PC-3 (cell line): ENCODE data around the gene RAET1L. TPM values are rescaled to one million over a fixed set of nuclear protein-coding genes. Genes with fewer than 3 reads are reported as not detected.

Experiments used
- ATAC-seq: fragments of 200-7000 bp; cut with Tn5 transposase; 2 replicates; pipeline ENCODE4 v1.9.1; 2020; ENCODE audit warnings: mild to moderate bottlenecking, moderate library complexity
- BruUV-seq: library from RNA; stranded (reverse); fragments of 400-500 nt; replicated peaks from 2 replicates; lab custom pipeline; 2021; lab: Mats Ljungman, UMichigan
- CTCF ChIA-PET: fragments of 300-600 bp; sonication (Branson Sonifier 250); formaldehyde crosslinking; loops from one replicate; lab custom pipeline; 2022; ENCODE audit warnings: antibody characterized with exemption; lab: Charles Lee
- POLR2A ChIA-PET: fragments of 300-600 bp; sonication (Branson Sonifier 250); formaldehyde crosslinking; loops from one replicate; lab custom pipeline; 2022; ENCODE audit warnings: antibody characterized with exemption; ENCODE audit not compliant: unreplicated experiment; lab: Charles Lee
- DNase-seq: peaks from one replicate; pipeline ENCODE4 v3.0.0-alpha.2; 2015
- H2AFZ ChIP-seq: fragments of 300-600 bp; sonication (generic); 2 replicates; pipeline ENCODE4 v1.6.0; 2016; ENCODE audit warnings: antibody characterized with exemption, low read length
- H3F3A ChIP-seq: fragments of 300-600 bp; sonication (generic); one replicate; pipeline ENCODE4 v1.6.0; 2017; ENCODE audit warnings: antibody characterized with exemption, low read length, control low read depth, mild to moderate bottlenecking; ENCODE audit not compliant: unreplicated experiment
- H3K27ac ChIP-seq: fragments of 300-600 bp; sonication (generic); 2 replicates; pipeline ENCODE4 v1.5.1; 2016; ENCODE audit warnings: mild to moderate bottlenecking, low read length
- H3K27me3 ChIP-seq: fragments of 300-600 bp; sonication (generic); 2 replicates; pipeline ENCODE4 v1.6.1; 2016; ENCODE audit warnings: low read length, mixed read lengths
- H3K36me3 ChIP-seq: fragments of 300-600 bp; sonication (generic); 2 replicates; pipeline ENCODE4 v1.6.1; 2016; ENCODE audit warnings: low read depth, mixed run types, low read length, mixed read lengths
- H3K4me1 ChIP-seq: fragments of 300-600 bp; sonication (generic); 2 replicates; pipeline ENCODE4 v1.5.1; 2016; ENCODE audit warnings: low read length; ENCODE audit not compliant: insufficient read depth
- H3K4me2 ChIP-seq: fragments of 300-600 bp; sonication (generic); 2 replicates; pipeline ENCODE4 v1.6.0; 2016; ENCODE audit warnings: low read length
- H3K4me3 ChIP-seq: fragments of 300-600 bp; sonication (generic); 2 replicates; pipeline ENCODE4 v1.5.1; 2016; ENCODE audit warnings: mild to moderate bottlenecking, low read length, mixed read lengths
- H3K79me2 ChIP-seq: fragments of 300-600 bp; sonication (generic); 2 replicates; pipeline ENCODE4 v1.6.1; 2017; ENCODE audit warnings: low read length, mixed read lengths
- H3K9ac ChIP-seq: fragments of 300-600 bp; sonication (generic); 2 replicates; pipeline ENCODE4 v1.6.0; 2016; ENCODE audit warnings: mild to moderate bottlenecking, low read length
- H3K9me2 ChIP-seq: fragments of 300-600 bp; sonication (generic); replicated peaks from 2 replicates; pipeline ENCODE4 v1.6.1; 2016; ENCODE audit warnings: mixed run types, low read length, mixed read lengths
- H3K9me3 ChIP-seq: fragments of 300-600 bp; sonication (generic); 2 replicates; pipeline ENCODE4 v1.6.1; 2016; ENCODE audit warnings: low read length, mixed read lengths
- H4K20me1 ChIP-seq: fragments of 300-600 bp; sonication (generic); 2 replicates; pipeline ENCODE4 v1.6.1; 2016; ENCODE audit warnings: low read length, mixed read lengths
- EZH2 ChIP-seq: fragments of 300-600 bp; sonication (generic); IDR thresholded peaks from one replicate; pipeline ENCODE4 v1.6.1; 2017; ENCODE audit warnings: antibody characterized with exemption, mild to moderate bottlenecking, low read length; ENCODE audit not compliant: unreplicated experiment
- EZH2phosphoT487 ChIP-seq: fragments of 300-600 bp; sonication (generic); IDR thresholded peaks from 2 replicates; pipeline ENCODE4 v1.6.1; 2018; ENCODE audit warnings: mild to moderate bottlenecking, antibody characterized with exemption, low read length, borderline replicate concordance
- intact Hi-C: fragments of 100-400 bp; cut with micrococcal nuclease; formaldehyde crosslinking; loops from 2 replicates; pipeline ENCODE4 v1.9.0; 2023
- total RNA-seq: library from RNA; depleted of rRNA; stranded (reverse); fragments of >200 nt; gene quantifications from 2 replicates; pipeline ENCODE4 v1.2.3, GENCODE V29; 2014
- TF ChIP-seq, protein P1 (sequence below): fragments of 300-600 bp; sonication (generic); conservative IDR thresholded peaks from 2 replicates; pipeline ENCODE4 v1.5.1; 2017; ENCODE audit warnings: antibody characterized with exemption, low read depth, mild to moderate bottlenecking, low read length

Gene RAET1L
- total RNA-seq, 1 experiment from 2014 or later: 3.6 TPM

DNA sequence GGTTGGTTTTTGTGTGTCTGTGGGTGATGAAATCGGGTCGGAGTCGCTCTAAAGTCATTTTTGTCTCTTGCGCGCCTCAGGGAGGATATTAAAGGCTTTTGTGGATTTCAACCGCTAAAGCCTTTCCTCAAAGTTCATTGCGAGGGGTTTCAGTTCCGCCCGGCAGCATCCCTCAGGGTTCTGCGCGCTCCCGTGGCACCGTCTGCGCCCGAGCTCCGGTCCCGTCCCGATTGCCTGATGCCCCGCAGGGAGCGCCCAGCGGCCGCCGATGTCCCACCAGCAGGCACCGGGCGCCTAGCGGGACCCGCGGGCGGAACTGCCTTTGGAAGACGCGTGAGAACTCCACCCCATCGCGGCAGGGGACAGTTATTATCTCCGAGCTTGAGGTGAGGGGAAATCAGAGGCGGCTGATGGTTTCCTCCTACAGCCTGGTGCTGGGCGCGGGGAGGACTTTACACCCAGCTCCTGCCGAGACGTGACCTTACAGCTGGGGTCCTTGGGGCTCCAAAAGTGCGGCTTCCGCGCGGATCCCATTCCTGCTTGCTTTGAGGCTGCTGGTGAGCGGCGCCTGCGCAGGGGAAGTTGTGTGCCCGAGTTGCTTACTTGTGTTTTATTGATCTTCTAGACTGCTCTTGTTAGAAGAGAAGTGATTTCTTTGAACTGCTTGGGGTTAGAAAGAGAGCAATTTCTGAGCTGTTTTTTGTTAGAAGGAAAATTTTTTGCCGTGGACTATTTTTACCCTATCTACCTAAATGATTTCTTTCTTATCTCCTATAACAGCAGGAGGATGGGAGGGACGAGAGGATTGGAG, 34.5 kb downstream of the RAET1L start:
- no peaks in the 10 kb centered on the region for H3F3A ChIP-seq
- intact Hi-C loops: no loop called here
- peak overlapping the region; percentile 48; the same call in 1 of the 2 replicates for H2AFZ ChIP-seq
- H3K4me2 ChIP-seq: peak overlapping the region; percentile 73
- H3K9me3 ChIP-seq: no peaks in the 10 kb centered on the region
- ATAC-seq: peak; percentile 20; the same call in 1 of the 2 replicates
- CTCF ChIA-PET: no interaction called here
- no peaks in the 10 kb centered on the region for H4K20me1 ChIP-seq
- H3K4me1 ChIP-seq: no peaks in the 10 kb centered on the region
- BruUV-seq: no TSS peak
- H3K9ac ChIP-seq: no peak overlapping the region
- TF ChIP-seq EZH2phosphoT487 (peak; percentile 43; the same call in 1 of the 2 replicates), EZH2 (peak; percentile 79)
- TF ChIP-seq, protein P1, sequence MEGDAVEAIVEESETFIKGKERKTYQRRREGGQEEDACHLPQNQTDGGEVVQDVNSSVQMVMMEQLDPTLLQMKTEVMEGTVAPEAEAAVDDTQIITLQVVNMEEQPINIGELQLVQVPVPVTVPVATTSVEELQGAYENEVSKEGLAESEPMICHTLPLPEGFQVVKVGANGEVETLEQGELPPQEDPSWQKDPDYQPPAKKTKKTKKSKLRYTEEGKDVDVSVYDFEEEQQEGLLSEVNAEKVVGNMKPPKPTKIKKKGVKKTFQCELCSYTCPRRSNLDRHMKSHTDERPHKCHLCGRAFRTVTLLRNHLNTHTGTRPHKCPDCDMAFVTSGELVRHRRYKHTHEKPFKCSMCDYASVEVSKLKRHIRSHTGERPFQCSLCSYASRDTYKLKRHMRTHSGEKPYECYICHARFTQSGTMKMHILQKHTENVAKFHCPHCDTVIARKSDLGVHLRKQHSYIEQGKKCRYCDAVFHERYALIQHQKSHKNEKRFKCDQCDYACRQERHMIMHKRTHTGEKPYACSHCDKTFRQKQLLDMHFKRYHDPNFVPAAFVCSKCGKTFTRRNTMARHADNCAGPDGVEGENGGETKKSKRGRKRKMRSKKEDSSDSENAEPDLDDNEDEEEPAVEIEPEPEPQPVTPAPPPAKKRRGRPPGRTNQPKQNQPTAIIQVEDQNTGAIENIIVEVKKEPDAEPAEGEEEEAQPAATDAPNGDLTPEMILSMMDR: no peak
- no peaks in the 10 kb centered on the region for H3K9me2 ChIP-seq
- H3K36me3 ChIP-seq: no peaks in the 10 kb centered on the region
- H3K27me3 ChIP-seq: peaks cover 61% of the 10 kb centered on the region
- no peaks in the 10 kb centered on the region for H3K79me2 ChIP-seq
- no peak overlapping the region for H3K27ac ChIP-seq
- POLR2A ChIA-PET: no interaction called here
- DNase-seq: no peak
- H3K4me3 ChIP-seq: peak overlapping the region; percentile 46

DNA sequence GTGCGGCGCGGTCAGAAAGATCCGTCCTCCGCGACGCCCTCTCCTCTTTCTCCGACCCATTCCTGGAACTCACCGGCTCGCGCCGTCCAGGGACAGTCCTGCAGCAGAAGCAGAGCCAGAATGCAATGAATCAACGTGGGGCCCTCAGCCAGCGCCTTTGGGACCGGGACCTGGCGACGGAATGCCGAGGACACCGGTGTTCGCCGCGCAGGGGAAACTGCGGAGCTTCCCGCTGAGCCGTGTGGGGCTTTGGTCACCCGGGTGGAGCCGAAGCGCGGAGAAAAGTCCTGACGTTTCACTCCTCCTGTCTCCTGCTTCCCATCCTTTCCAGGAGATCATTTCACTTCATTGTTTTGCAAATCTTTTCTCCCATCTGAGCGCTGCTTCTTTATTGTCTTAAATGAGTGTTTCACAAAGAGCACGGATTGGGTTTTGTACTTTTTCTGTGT, 35.1 kb downstream of the RAET1L start:
- intact Hi-C loops: no loop called here
- DNase-seq (no peak), ATAC-seq (no peak)
- Histone ChIP-seq H3K79me2 (no peaks in the 10 kb centered on the region), H3K9me2 (no peaks in the 10 kb centered on the region), H3K4me3 (no peak overlapping the region; the same call in 1 of the 2 replicates), H3F3A (no peaks in the 10 kb centered on the region), H3K27ac (no peak overlapping the region), H3K4me2 (peak overlapping the region; percentile 73; the same call in 1 of the 2 replicates), H3K27me3 (peaks cover 67% of the 10 kb centered on the region), H3K9ac (no peak overlapping the region), H3K36me3 (no peaks in the 10 kb centered on the region), H4K20me1 (no peaks in the 10 kb centered on the region), H3K9me3 (no peaks in the 10 kb centered on the region), H3K4me1 (no peaks in the 10 kb centered on the region), H2AFZ (no peak overlapping the region)
- ChIA-PET CTCF (no interaction called here), POLR2A (no interaction called here)
- BruUV-seq: no TSS peak
- TF ChIP-seq, protein P1: no peak
- TF ChIP-seq EZH2phosphoT487 (no peak), EZH2 (no peak)
